Ureter (tissue), 1 donor: ENCODE measurements around the gene ACO1. TPM values are rescaled to one million over a fixed set of nuclear protein-coding genes. Genes with fewer than 3 reads are reported as not detected.

Source experiments
- DNase-seq: peaks from one replicate; pipeline ENCODE4 v3.0.0-alpha.2; 2020; ENCODE audit warnings: low spot score
- total RNA-seq: library from RNA; stranded (reverse); gene quantifications from one replicate; pipeline ENCODE4 v1.2.4, GENCODE V29; 2023
- donor health status: DM: yes; HTN: yes; CAD: no.

The ACO1 gene
- total RNA-seq, 1 donor from 2014 or later, result 30.6 TPM

DNA sequence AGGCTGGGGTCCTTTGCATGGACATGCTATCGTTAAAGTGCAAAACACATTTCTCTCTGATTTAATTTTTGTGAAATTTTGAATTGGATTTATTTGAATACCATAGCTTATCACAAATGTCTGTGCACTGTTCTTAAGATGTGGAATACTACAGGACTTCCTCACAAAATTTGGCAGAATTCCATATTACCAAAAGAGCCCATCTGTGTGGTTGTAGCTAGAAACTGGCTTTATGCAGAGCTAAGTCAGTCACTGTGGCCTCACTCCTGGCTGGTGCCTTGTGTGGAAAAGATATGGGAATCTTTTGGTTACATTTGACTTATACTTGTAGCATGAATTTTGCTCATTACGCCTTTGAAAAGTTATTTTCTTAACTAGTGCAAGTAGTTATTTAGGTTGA, 35.5 kb downstream of the ACO1 start:
- DNase-seq, result no peak

GRCh38 chr9:32422237-32422806, 37.9 kb downstream of the ACO1 start:
- no peak for DNase-seq

DNA sequence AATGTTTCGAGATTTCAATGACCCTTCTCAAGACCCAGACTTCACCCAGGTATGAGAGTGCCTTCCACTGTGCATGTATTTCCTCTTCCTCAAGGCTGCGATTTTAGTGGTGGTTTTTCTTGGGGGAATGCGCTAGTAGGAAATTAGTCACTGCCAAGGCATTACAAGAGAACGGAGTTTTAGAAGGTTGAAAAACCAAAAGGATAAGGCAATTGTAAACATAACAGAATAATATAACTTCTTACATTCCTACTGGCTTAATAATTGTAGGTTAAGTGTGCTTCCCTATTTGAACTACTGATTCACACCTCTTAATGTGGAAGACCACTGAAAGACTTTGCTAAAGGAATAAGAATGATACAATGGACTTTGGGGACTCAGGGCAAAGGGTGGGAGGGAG, 38.9 kb downstream of the ACO1 start:
- no peak for DNase-seq

DNA sequence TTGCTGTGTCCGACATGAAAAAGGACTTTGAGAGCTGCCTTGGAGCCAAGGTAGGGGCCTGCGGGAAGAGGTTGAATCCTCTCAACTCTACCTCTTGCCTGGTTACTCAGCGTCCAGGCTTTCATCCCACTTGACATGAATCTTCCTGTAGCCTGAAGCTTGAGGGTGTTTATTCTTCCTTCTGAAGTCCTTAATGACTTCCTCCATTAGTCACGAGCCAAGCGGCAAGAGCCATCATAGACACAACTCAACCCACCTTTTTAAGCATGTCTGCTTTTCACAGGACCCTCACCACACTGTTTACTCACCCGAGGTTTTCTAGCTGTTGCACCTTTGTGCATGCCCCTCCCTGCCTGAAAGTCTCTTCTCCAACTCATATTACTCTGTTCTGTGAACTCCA, 40.2 kb downstream of the ACO1 start:
- no peak for DNase-seq

DNA sequence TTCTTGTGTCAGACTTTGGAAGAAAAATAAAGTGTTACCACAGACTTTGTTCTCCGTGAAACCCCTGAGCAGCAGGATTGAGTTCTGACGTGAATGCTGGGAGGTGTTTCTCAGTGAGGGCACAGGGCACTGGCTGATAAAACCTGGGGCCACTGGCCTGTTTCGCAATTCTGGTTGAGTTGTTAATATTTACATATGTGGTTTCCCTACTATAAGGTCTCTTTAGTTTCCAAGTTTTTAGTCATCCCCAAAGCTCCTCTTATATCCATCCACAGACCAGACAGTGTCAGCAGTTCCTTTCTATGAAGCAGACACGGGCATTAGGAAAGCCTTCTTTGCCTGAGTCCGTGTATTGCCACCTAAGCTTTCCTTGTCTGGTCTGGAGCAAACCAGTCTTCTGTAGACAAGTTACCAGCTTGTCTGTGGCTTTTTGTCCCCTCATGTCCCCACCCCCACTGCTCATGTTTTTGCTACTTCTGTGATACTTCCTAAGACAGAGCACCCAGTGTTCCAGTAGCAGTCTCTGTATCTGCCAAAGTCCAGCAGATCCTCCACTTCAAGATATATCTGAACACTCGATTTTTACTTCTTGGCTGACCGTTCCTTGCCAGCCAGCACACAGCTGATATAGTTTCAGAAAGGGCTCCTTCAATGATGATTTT, 42.0 kb downstream of the ACO1 start:
- no peak for DNase-seq

- no peak for DNase-seq
These were observed 42.8 kb downstream of the ACO1 start for GRCh38 chr9:32427111-32427873.

- DNase-seq, result no peak
These were observed 46.3 kb downstream of the ACO1 start for GRCh38 chr9:32430720-32431119.

- DNase-seq, result no peak
These were observed 46.8 kb downstream of the ACO1 start for GRCh38 chr9:32431196-32431595.

- peak; percentile 46 for DNase-seq
These were observed 47.6 kb downstream of the ACO1 start for GRCh38 chr9:32431940-32432555.

- DNase-seq, result no peak
These were observed 50.4 kb downstream of the ACO1 start for GRCh38 chr9:32434892-32435291.

DNA sequence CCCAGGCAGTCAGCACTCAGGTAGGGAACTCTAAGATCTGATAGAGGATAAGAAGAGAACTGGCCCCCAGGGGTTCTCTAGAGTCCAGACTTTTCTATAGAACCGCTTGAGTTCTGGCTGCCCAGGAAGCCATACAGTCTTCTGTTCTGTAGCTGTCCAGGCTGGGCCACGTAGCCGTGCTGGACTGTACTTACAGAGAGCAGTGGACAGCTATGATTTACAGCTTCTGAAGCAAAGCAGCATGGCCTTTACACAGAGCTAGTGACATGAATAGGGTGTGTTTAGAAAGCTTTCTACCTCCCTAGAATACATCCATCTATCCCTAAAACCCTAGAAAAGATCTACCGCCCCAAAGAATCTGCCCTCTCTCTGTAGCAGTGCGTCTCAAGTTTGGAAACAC, 57.2 kb downstream of the ACO1 start:
- no peak for DNase-seq

DNA sequence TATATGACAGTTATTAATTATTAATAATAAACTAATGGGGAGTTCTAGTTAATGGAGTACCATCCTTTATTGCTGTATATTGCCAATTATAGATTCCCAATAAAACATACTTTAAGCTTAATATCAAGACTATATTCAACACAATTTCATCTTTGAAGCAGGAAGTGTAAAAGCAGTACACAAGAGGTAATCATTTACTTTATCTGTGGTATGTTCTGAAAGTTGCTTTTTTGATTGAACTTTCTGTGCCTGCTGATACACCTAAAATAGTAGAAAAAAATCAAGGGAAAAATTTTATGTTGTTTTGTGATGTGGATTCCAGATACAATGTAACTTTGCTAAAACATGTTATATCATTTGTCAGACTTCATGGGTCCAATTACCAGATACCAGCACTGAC, 58.0 kb downstream of the ACO1 start:
- DNase-seq, result no peak

DNA sequence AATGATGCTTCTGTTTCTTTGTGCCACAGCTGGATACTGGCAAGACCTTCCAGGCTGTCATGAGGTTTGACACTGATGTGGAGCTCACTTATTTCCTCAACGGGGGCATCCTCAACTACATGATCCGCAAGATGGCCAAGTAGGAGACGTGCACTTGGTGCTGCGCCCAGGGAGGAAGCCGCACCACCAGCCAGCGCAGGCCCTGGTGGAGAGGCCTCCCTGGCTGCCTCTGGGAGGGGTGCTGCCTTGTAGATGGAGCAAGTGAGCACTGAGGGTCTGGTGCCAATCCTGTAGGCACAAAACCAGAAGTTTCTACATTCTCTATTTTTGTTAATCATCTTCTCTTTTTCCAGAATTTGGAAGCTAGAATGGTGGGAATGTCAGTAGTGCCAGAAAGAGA, 65.5 kb downstream of the ACO1 start:
- no peak for DNase-seq

DNA sequence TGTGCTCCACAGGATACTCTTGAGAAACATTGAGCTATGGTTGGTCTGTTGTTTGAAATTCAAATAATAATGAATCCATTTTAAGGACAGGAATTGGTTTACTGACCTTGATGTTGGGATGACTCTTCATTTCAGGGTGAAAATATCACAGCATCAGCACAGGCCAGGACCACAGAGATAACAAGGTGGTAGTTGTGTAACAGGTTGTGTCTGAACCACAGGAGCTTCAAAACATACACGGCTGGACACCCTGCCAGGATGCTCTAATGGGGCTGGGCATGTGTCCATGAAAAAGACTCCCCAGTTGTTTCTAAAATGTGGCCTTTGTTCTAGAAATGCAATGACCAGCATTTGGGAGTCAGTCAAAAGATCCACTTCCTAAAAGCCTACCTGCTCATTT, 69.8 kb downstream of the ACO1 start:
- DNase-seq, result no peak

GRCh38 chr9:32455738-32456137, 71.3 kb downstream of the ACO1 start:
- no peak for DNase-seq

GRCh38 chr9:32456564-32456963, 72.1 kb downstream of the ACO1 start:
- no peak for DNase-seq

DNA sequence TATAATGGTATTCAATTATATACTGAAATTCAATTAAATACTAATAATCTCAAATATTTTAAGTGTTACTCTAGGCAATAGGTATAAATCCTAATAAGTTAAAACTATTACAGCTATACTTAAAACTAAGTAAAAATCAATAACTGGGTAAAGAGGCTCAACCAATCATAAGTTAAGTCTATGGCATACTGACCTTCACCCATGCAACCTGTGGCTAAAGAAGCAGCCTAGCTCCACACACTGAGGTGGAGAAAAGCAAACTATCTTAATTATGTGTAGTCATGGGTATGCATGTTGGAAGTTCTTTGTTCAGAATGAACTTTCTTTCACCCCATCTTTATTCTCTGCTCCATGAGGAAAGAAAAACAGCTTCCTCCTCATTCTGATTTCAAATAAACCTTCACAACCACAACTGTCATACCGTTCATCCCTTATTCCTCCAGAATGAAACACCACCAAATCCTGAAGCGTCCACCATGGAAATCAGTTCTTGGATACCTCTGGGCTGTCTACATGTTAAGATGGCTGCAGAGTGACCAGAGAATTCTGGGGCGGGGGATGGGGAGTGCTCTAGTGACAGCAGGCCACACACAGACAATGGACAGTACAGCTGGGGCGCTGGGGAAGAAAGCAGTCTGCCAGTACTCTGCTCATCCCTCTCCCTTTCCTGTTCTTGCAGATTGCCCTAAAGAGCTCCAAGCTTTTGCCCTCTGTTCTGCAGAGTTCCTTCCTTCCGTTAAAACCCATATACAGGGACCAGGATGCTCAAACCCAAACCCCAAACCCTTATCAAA, 79.3 kb downstream of the ACO1 start:
- no peak for DNase-seq

DNA sequence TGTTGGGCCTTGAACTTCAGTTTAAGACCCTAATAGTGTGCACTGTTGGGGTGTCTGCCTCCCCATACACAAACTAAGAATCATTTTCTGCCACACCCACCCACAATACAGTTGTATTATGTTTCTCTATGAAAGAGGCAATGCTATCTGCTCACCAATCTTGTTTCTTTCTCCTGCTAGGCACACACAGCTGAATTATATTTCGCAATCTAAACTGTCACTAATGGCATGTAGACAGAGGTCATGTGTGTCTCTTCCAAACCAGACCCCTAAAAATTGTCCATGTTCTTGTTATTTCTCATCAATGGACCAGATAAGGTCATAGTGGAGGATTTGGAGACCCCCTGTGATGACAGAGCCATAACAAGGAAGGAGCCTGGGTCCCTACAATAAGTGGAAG, 84.3 kb downstream of the ACO1 start:
- no peak for DNase-seq

GRCh38 chr9:32472344-32472743, 87.9 kb downstream of the ACO1 start:
- no peak for DNase-seq

- DNase-seq, result no peak
These were observed 98.9 kb downstream of the ACO1 start for GRCh38 chr9:32483343-32483742.

DNA sequence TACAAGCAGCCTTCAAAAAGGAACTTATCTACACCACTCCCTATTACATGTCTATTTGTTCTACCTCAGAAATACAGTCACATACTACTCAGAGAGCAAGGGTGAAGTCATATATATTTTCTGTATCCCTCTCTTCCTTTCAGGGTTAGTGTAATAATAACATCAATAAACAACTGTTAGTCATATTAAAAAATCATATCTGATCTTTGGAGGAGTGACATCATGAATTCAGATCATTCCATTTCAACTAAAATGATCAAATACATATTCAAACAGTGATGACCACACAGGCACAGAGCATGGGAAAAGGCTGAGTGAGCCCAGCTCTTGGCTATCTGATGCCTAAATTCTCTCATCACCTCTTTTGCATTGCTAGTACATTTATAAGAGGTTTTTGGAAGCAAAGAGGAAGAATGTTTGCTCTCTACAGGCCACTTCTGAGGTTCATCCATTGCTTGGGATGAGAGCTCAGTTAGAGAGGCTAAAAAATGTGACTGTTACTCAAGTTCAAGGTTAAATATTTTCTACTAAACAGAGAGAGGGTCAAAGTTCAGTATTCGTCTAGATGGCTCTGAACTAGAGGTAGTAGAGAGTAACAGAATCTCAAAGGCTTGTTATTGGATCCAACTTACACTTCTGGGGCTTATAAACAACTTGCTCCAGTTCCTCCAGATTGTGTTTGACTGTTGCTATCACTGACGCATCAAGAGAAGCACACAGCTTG, 102.6 kb downstream of the ACO1 start:
- no peak for DNase-seq
